Uterus (tissue), 4 donors: ENCODE data around the gene CXorf65. TPM values are rescaled to one million over a fixed set of nuclear protein-coding genes. Genes with fewer than 3 reads are reported as not detected.
A peak's percentile ranks its signal among the peaks of the same experiment; 100 is the strongest.

Experiments
- DNase-seq, 2 donors: peaks; one replicate each; pipeline ENCODE4 v3.0.0-alpha.2; 2019 to 2020
- H3K27ac ChIP-seq, 2 donors: fragments of 200-600 bp; sonication (generic); 1 replicate in 1 of 2; 2 replicates in 1 of 2; pipeline ENCODE4 v1.5.1; 2016 to 2018
- H3K27me3 ChIP-seq, 2 donors: fragments of 200-600 bp; sonication (generic); one replicate each; pipeline ENCODE4 v1.5.1; 2018 to 2019; ENCODE audit warnings: control low read depth in 1 of 2
- H3K36me3 ChIP-seq, 2 donors: fragments of 200-600 bp; sonication (generic); one replicate each; pipeline ENCODE4 v1.5.1; 2019; ENCODE audit warnings: control low read depth in 1 of 2
- H3K4me1 ChIP-seq, 2 donors: fragments of 200-600 bp; sonication (generic); one replicate each; pipeline ENCODE4 v1.5.1; 2018 to 2019; ENCODE audit warnings: control low read depth in 1 of 2
- H3K4me3 ChIP-seq, 2 donors: fragments of 200-600 bp; sonication (generic); 1 replicate in 1 of 2; 2 replicates in 1 of 2; pipeline ENCODE4 v1.5.1; 2018 to 2019; ENCODE audit warnings: mild to moderate bottlenecking in 1 of 2
- H3K9me3 ChIP-seq, 2 donors: fragments of 200-600 bp; sonication (generic); one replicate each; pipeline ENCODE4 v1.5.1; 2019; ENCODE audit warnings: control low read depth in 1 of 2
- POLR2A ChIP-seq, 2 donors: fragments of 450-650 bp; IDR thresholded peaks; one replicate each; pipeline ENCODE4 v1.6.1; 2016; ENCODE audit warnings: antibody characterized with exemption in 2 of 2, mild to moderate bottlenecking in 1 of 2, moderate library complexity in 1 of 2
- intact Hi-C: fragments of 100-400 bp; cut with DNase I; formaldehyde crosslinking; loops from one replicate; pipeline ENCODE4 v1.15.1; 2023; ENCODE audit warnings: low total_unique reads
- total RNA-seq, 4 donors: library from RNA; depleted of rRNA in 3 of 4; stranded (reverse); fragments of >200 nt in 3 of 4; gene quantifications; one replicate each; pipeline versions ENCODE4 v1.1.0 to v1.2.4, GENCODE V29; 2014 to 2023
- TF ChIP-seq, protein P1 (sequence below), 4 experiments: fragments of 200-600 bp in 2 of 4; fragments of 450-650 bp in 2 of 4; sonication (generic) in 2 of 4; IDR thresholded peaks; one replicate each; pipeline ENCODE4 v1.5.1; 2016 to 2019; ENCODE audit warnings: antibody characterized with exemption in 4 of 4, mild to moderate bottlenecking in 2 of 4, moderate library complexity in 1 of 4
- donor health status: DM: yes; HTN: yes; CAD: no.

CXorf65 gene
- total RNA-seq, 4 donors from 2014 or later: 1.1 TPM; not detected in 3

- no peak for DNase-seq
- H3K27me3 ChIP-seq: no peaks in the 10 kb centered on the region
- intact Hi-C loops: no loop called here
- no peak overlapping the region for H3K27ac ChIP-seq
- H3K4me3 ChIP-seq: no peak overlapping the region
- no peaks in the 10 kb centered on the region for H3K4me1 ChIP-seq
- TF ChIP-seq, protein P1, sequence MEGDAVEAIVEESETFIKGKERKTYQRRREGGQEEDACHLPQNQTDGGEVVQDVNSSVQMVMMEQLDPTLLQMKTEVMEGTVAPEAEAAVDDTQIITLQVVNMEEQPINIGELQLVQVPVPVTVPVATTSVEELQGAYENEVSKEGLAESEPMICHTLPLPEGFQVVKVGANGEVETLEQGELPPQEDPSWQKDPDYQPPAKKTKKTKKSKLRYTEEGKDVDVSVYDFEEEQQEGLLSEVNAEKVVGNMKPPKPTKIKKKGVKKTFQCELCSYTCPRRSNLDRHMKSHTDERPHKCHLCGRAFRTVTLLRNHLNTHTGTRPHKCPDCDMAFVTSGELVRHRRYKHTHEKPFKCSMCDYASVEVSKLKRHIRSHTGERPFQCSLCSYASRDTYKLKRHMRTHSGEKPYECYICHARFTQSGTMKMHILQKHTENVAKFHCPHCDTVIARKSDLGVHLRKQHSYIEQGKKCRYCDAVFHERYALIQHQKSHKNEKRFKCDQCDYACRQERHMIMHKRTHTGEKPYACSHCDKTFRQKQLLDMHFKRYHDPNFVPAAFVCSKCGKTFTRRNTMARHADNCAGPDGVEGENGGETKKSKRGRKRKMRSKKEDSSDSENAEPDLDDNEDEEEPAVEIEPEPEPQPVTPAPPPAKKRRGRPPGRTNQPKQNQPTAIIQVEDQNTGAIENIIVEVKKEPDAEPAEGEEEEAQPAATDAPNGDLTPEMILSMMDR (IDR thresholded peaks at IDR 0.05): no peak
- no peak for TF ChIP-seq POLR2A (IDR thresholded peaks at IDR 0.05)
- H3K36me3 ChIP-seq: no peaks in the 10 kb centered on the region
- no peaks in the 10 kb centered on the region for H3K9me3 ChIP-seq
Measured at GRCh38 chrX:71100581-71101505, 5.7 kb downstream of the CXorf65 start.

DNA sequence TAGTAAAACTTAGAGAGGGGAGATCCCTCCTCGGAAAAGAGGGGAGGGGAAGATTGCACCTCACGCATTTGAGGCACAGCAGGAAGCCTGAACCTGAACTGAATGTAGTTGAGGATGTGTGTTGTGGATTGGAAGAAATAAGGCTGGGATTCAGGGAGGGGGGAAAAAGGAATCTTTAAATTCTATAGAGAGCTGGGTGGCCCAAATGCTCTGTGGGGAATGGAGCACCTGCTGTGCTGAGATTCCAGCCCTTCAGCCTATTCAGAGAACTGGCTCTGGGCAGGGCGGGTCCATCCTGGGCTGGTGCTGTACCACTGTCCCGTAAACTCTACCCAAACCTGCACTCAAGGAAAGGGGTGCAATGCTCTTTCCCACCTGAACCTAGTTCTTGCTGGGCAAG, 6.8 kb downstream of the CXorf65 start:
- Histone ChIP-seq H3K4me1 (no peaks in the 10 kb centered on the region), H3K27me3 (no peaks in the 10 kb centered on the region), H3K36me3 (no peaks in the 10 kb centered on the region), H3K9me3 (no peaks in the 10 kb centered on the region), H3K4me3 (no peak overlapping the region), H3K27ac (no peak overlapping the region)
- DNase-seq: no peak
- TF ChIP-seq, protein P1 (IDR thresholded peaks at IDR 0.05): no peak
- intact Hi-C loops: no loop called here

- no peak for DNase-seq
- H3K4me3 ChIP-seq: no peak overlapping the region
- no peaks in the 10 kb centered on the region for H3K4me1 ChIP-seq
- no peaks in the 10 kb centered on the region for H3K9me3 ChIP-seq
- no peaks in the 10 kb centered on the region for H3K36me3 ChIP-seq
- intact Hi-C loops: no loop called here
- H3K27ac ChIP-seq: no peak overlapping the region
- no peak for TF ChIP-seq POLR2A (IDR thresholded peaks at IDR 0.05)
- TF ChIP-seq, protein P1 (IDR thresholded peaks at IDR 0.05): no peak
- no peaks in the 10 kb centered on the region for H3K27me3 ChIP-seq
Measured at GRCh38 chrX:71098951-71099506, 7.5 kb downstream of the CXorf65 start.

DNA sequence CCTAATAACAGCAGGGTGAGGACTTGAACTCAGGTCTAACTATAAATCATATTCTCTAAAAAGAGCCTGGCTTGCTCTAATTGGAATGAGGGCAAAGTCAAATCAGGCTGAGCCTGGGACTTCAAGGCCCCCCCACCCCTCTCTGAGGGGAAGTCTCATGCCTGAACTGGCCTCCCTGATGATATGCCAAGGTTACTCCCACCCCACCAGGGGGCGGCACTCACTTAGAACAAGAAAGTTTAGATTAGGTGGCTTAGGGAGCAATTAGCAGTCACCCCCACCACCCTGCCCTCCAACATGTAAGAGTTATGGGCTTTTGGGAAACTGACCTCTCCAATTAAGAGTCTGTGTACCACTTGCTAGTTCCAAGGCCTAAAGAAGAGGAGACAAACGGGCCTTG, 8.2 kb downstream of the CXorf65 start:
- H3K4me3 ChIP-seq: no peak overlapping the region
- DNase-seq: peak; percentile 48 to 69

DNA sequence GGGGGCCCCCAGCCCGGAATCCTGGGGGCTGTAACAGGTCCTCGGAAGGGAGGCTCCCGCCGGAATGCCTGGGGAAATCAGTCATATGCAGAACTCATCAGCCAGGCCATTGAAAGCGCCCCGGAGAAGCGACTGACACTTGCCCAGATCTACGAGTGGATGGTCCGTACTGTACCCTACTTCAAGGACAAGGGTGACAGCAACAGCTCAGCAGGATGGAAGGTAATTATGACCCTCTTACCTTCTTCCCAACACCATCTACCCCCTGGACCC, 9.8 kb downstream of the CXorf65 start:
- no peaks in the 10 kb centered on the region for H3K27me3 ChIP-seq
- no peaks in the 10 kb centered on the region for H3K4me1 ChIP-seq
- H3K36me3 ChIP-seq: no peaks in the 10 kb centered on the region
- no peaks in the 10 kb centered on the region for H3K9me3 ChIP-seq
- peak overlapping the region; percentile 57 to 63 for H3K4me3 ChIP-seq
- intact Hi-C loops: no loop called here
- no peak for DNase-seq
- TF ChIP-seq, protein P1 (IDR thresholded peaks at IDR 0.05): no peak
- TF ChIP-seq POLR2A (IDR thresholded peaks at IDR 0.05): no peak
- H3K27ac ChIP-seq: peak overlapping the region; percentile 84 to 89

More for the DNA sequence above, 8.2 kb downstream of the CXorf65 start:
- Histone ChIP-seq H3K4me1 (no peaks in the 10 kb centered on the region), H3K9me3 (no peaks in the 10 kb centered on the region), H3K27ac (peak overlapping the region in 1 of 2 donors; percentile 24), H3K36me3 (no peaks in the 10 kb centered on the region), H3K27me3 (no peaks in the 10 kb centered on the region)
- intact Hi-C loops: no loop called here
- TF ChIP-seq POLR2A (IDR thresholded peaks at IDR 0.05): no peak
- TF ChIP-seq, protein P1 (IDR thresholded peaks at IDR 0.05): peak; percentile 33 to 52 (median 46)
